Osteocyte (in vitro differentiated cells): Measurements from ENCODE around the gene ST7. TPM values are rescaled to one million over a fixed set of nuclear protein-coding genes. Genes with fewer than 3 reads are reported as not detected.

ENCODE experiments used
- DNase-seq: peaks from one replicate; pipeline ENCODE4 v3.0.0; 2021; ENCODE audit warnings: mixed read lengths; ENCODE audit not compliant: unreplicated experiment; ENCODE audit errors: extremely low spot score
- H3K27ac Mint-ChIP-seq: one replicate; pipeline ENCODE4 v1.8.0; 2021; ENCODE audit warnings: mild to moderate bottlenecking, mixed read lengths; ENCODE audit not compliant: unreplicated experiment
- H3K27me3 Mint-ChIP-seq: one replicate; pipeline ENCODE4 v1.8.0; 2021; ENCODE audit warnings: mixed read lengths; ENCODE audit not compliant: unreplicated experiment
- H3K36me3 Mint-ChIP-seq: one replicate; pipeline ENCODE4 v1.8.0; 2021; ENCODE audit warnings: mixed read lengths; ENCODE audit not compliant: unreplicated experiment
- H3K4me1 Mint-ChIP-seq: one replicate; pipeline ENCODE4 v1.8.0; 2021; ENCODE audit warnings: mixed read lengths; ENCODE audit not compliant: unreplicated experiment
- H3K4me3 Mint-ChIP-seq: one replicate; pipeline ENCODE4 v1.8.0; 2021; ENCODE audit warnings: mild to moderate bottlenecking, moderate library complexity, mixed read lengths; ENCODE audit not compliant: unreplicated experiment
- H3K9me3 Mint-ChIP-seq: one replicate; pipeline ENCODE4 v1.8.0; 2021; ENCODE audit warnings: mixed read lengths; ENCODE audit not compliant: unreplicated experiment
- CTCF ChIP-seq: fragments of 200-600 bp; sonication (generic); IDR thresholded peaks from 2 replicates; pipeline ENCODE4 v1.5.0; 2021; ENCODE audit warnings: antibody characterized with exemption, mild to moderate bottlenecking, moderate library complexity
- total RNA-seq: library from RNA; stranded (reverse); gene quantifications from 2 replicates; pipeline ENCODE4 v1.2.1, GENCODE V29; 2021

Gene ST7
- total RNA-seq, 1 donor from 2014 or later = 68.5 TPM

GRCh38 chr7:117138495-117138894 is 185.2 kb downstream of the ST7 start:
- Mint-ChIP-seq H3K36me3 (peaks cover 66% of the 10 kb centered on the region), H3K27ac (no peak overlapping the region), H3K27me3 (no peaks in the 10 kb centered on the region), H3K4me3 (no peak overlapping the region), H3K9me3 (no peaks in the 10 kb centered on the region), H3K4me1 (peaks cover 35% of the 10 kb centered on the region)
- no peak for TF ChIP-seq CTCF
- no peak for DNase-seq

DNA sequence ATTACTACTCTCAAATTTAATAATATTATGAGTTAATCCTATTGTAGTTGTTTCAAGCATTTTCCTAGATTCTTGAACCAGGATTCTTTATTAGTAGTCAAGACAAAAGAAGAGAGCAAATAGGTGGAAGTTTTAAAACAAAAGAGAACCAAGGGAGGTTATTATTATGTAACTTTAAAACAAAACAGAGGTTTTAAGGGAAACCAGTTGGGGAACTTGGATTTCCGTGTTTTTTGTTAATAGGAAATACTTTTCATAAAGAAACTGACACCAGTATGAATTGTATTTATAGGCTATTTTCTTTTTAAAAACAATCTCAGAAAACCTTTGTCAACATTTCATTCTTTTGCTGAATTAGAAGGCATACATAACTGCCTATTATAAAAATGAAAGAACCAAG is 185.7 kb downstream of the ST7 start:
- TF ChIP-seq CTCF = no peak
- Mint-ChIP-seq H3K9me3 (no peaks in the 10 kb centered on the region), H3K36me3 (peaks cover 61% of the 10 kb centered on the region), H3K27ac (no peak overlapping the region), H3K4me3 (no peak overlapping the region), H3K4me1 (peaks cover 35% of the 10 kb centered on the region), H3K27me3 (no peaks in the 10 kb centered on the region)
- no peak for DNase-seq

DNA sequence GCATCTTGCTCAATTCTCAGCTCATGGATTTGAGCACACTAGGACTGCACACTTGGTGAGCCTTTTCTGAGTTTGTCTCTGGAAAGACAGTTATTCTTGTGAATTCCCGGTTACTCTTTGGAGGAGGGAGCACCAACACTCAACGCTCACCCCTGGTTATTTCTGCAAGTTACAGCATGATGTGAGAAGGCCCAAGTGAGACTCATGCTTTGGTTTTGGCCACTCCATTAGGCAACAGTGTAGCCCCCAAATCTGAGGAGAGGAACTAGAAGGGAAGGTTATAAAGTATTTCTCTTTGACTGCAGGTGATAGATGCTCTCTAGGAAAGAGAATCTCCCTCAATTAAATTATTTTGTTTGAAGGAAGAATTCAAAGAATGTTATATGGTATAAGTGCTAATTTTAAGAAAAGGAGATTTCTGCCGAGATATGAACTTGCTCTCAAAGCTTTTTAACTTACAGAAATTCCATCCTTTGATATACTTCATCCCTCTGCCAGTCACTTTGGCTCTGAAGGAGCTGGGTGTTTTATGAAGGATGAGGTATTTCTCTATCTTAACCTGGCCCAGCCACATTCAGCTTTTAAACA is 186.2 kb downstream of the ST7 start:
- no peak overlapping the region for H3K4me3 Mint-ChIP-seq
- TF ChIP-seq CTCF = no peak
- H3K36me3 Mint-ChIP-seq = peaks cover 56% of the 10 kb centered on the region
- peaks cover 31% of the 10 kb centered on the region for H3K4me1 Mint-ChIP-seq
- no peak for DNase-seq
- no peaks in the 10 kb centered on the region for H3K27me3 Mint-ChIP-seq
- H3K27ac Mint-ChIP-seq = peak overlapping the region; percentile 28
- H3K9me3 Mint-ChIP-seq = no peaks in the 10 kb centered on the region

DNA sequence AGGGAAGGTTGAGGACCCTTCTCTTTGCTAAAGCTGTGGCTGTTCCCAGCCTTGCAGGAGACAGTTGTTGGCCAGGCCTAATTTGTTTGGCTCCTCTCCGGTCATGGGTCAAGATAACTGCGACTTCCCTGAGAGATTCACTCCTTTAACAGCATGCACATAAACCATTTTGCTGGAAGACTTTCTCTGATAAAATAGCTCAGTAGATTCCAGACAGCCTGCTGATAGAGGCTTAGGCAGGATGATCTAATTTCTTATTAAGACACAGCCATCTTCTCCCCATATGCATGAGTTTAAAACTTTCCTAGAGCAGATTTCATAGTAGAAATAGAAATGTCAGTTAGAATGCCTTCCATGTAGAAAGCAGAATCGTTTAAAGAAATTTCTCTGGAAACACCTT is 187.6 kb downstream of the ST7 start:
- Mint-ChIP-seq H3K4me1 (peaks cover 23% of the 10 kb centered on the region), H3K27ac (no peak overlapping the region), H3K4me3 (no peak overlapping the region), H3K36me3 (peaks cover 52% of the 10 kb centered on the region), H3K27me3 (no peaks in the 10 kb centered on the region), H3K9me3 (no peaks in the 10 kb centered on the region)
- TF ChIP-seq CTCF = no peak
- DNase-seq = no peak

- Mint-ChIP-seq H3K36me3 (peaks cover 49% of the 10 kb centered on the region), H3K27ac (peak overlapping the region; percentile 12)
- TF ChIP-seq CTCF = no peak
Observed at GRCh38 chr7:117143066-117143465, 189.8 kb downstream of the ST7 start.

More at GRCh38 chr7:117143066-117143465, 189.8 kb downstream of the ST7 start:
- H3K4me1 Mint-ChIP-seq = peaks cover 16% of the 10 kb centered on the region
- no peaks in the 10 kb centered on the region for H3K27me3 Mint-ChIP-seq
- no peak overlapping the region for H3K4me3 Mint-ChIP-seq
- DNase-seq = no peak
- H3K9me3 Mint-ChIP-seq = no peaks in the 10 kb centered on the region
